Ovary (tissue), 9 donors: Measurements from ENCODE around the gene SH2D4B. TPM values are rescaled to one million over a fixed set of nuclear protein-coding genes. Genes with fewer than 3 reads are reported as not detected.

Experiments used
- DNase-seq, 5 donors: peaks; one replicate each; pipeline ENCODE4 v3.0.0-alpha.2; 2019 to 2020
- H3K27ac ChIP-seq, 2 donors: fragments of 200-600 bp; one replicate each; pipeline versions ENCODE4 v1.5.1 to v1.8.0; 2019 to 2022
- H3K27me3 ChIP-seq: fragments of 200-600 bp; one replicate; pipeline ENCODE4 v1.8.0; 2022
- H3K36me3 ChIP-seq: fragments of 200-600 bp; sonication (generic); one replicate; pipeline ENCODE4 v1.5.1; 2019
- H3K4me1 ChIP-seq: one replicate; pipeline ENCODE4 v1.8.1; 2013; ENCODE audit warnings: mild to moderate bottlenecking, moderate library complexity; ENCODE audit not compliant: insufficient read depth
- H3K4me3 ChIP-seq: fragments of 200-600 bp; sonication (generic); one replicate; pipeline ENCODE4 v1.5.1; 2017
- H3K9me3 ChIP-seq, 2 donors: fragments of 200-600 bp in 1 of 2; sonication (generic) in 1 of 2; one replicate each; pipeline versions ENCODE4 v1.5.1 to v1.8.1; 2013 to 2019; ENCODE audit warnings: mild to moderate bottlenecking in 1 of 2, moderate library complexity in 1 of 2
- EP300 ChIP-seq: sonication (generic); formaldehyde crosslinking; IDR thresholded peaks from one replicate; pipeline ENCODE4 v1.6.1; 2017; ENCODE audit warnings: antibody characterized with exemption
- POLR2A ChIP-seq: fragments of 450-650 bp; IDR thresholded peaks from one replicate; pipeline ENCODE4 v1.6.1; 2017; ENCODE audit warnings: antibody characterized with exemption, mild to moderate bottlenecking, moderate library complexity
- WGBS, 3 donors: extraction: QIAGEN DNeasy Blood & Tissue Kit in 1 of 3; methylation state at CpG; one replicate each; pipeline versions ENCODE4 v1.1.5 to v1.1.7; 2013 to 2017; 5-methylcytosine and 5-hydroxymethylcytosine counted together
- intact Hi-C, 4 donors: fragments of 100-400 bp; cut with DNase I; formaldehyde crosslinking; loops; one replicate each; pipeline versions ENCODE4 v1.11.0 to v1.15.1; 2022 to 2023
- polyA plus RNA-seq, 2 donors: library from polyadenylated mRNA; stranded (reverse); fragments of 200-250 nt in 1 of 2; fragments of 350-450 nt in 1 of 2; fragmentation: Illumina TruSeq in 1 of 2; extraction: RNeasy Lipid Tissue Mini Kit (QIAGEN cat#74804) in 1 of 2; gene quantifications; one replicate each; pipeline ENCODE4 v1.2.3, GENCODE V29; 2013 to 2014
- total RNA-seq, 7 donors: library from RNA; depleted of rRNA in 2 of 7; stranded (reverse); fragments of >200 nt in 2 of 7; fragmentation: NEBNext Ultra II Directional in 3 of 7; extraction: Animal tissue kit (Norgen Biotek cat#: 25700) in 3 of 7; gene quantifications; one replicate each; pipeline versions ENCODE4 v1.1.0 to v1.2.4, GENCODE V29; 2016 to 2023
- TF ChIP-seq, protein P1 (sequence below), 3 donors: fragments of 450-650 bp in 2 of 3; fragments of 200-600 bp in 1 of 3; IDR thresholded peaks; one replicate each; pipeline versions ENCODE4 v1.5.1 to v1.8.0; 2016 to 2022; ENCODE audit warnings: antibody characterized with exemption in 3 of 3, mild to moderate bottlenecking in 1 of 3
- donor health status: DM: no; HTN: no; CAD: no; lungs with moderate emphysema.
- donor health status: DM: no; HTN: no; CAD: no.
- donor health status: Bipolar disorder and iron deficiency.
- donor health status: DM: yes; HTN: yes; CAD: no.
- donor health status: DM: no; HTN: no; CAD: no.
- donor health status: DM: yes; HTN: yes; CAD: no.

The SH2D4B gene
- total and polyA plus RNA-seq, 9 donors = 0.05 to 0.53 (median 0.10) TPM; not detected in 5

DNA sequence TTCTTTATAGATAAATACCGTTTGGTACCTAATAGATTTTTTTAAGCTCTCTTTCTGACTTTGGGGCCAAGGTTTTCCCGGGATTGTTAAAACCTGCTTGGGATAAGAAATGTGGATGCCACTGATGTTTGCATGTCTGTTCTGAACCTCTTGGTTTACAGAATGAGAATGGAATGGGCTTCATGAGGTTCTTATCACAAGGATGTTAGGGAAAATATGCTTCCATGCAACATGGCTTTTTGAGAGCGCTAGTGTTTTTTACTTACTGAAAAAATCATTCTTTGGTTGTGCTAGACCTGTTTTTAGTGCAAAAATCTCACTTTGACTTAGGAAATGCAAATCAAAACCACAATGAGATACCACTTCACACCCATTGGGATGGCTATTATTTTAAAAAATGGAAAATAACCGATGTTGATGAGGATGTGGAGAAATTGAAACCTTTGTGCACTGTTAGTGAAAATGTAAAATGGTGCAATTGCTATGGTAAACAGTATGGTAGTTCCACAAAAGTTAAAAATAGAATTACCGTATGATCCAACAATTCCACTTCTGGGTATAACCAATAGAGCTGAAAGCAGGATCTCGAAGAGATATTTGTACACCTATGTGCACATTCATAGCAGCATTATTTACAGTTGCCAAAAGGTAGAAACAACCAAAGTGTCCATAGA is 44.7 kb upstream of the SH2D4B start:
- Histone ChIP-seq H3K27me3 (no peaks in the 10 kb centered on the region), H3K4me1 (peaks cover 18% of the 10 kb centered on the region), H3K27ac (no peak overlapping the region), H3K9me3 (no peaks in the 10 kb centered on the region), H3K4me3 (no peak overlapping the region), H3K36me3 (no peaks in the 10 kb centered on the region)
- TF ChIP-seq, protein P1, sequence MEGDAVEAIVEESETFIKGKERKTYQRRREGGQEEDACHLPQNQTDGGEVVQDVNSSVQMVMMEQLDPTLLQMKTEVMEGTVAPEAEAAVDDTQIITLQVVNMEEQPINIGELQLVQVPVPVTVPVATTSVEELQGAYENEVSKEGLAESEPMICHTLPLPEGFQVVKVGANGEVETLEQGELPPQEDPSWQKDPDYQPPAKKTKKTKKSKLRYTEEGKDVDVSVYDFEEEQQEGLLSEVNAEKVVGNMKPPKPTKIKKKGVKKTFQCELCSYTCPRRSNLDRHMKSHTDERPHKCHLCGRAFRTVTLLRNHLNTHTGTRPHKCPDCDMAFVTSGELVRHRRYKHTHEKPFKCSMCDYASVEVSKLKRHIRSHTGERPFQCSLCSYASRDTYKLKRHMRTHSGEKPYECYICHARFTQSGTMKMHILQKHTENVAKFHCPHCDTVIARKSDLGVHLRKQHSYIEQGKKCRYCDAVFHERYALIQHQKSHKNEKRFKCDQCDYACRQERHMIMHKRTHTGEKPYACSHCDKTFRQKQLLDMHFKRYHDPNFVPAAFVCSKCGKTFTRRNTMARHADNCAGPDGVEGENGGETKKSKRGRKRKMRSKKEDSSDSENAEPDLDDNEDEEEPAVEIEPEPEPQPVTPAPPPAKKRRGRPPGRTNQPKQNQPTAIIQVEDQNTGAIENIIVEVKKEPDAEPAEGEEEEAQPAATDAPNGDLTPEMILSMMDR (IDR thresholded peaks at IDR 0.05) = no peak
- TF ChIP-seq EP300 (no peak), POLR2A (no peak)
- no peak for DNase-seq
- intact Hi-C loops = no loop called here
- 41 to 50% (median 41%) methylated on average over 6 of the region's 6 CpGs for WGBS, 3 donors

DNA sequence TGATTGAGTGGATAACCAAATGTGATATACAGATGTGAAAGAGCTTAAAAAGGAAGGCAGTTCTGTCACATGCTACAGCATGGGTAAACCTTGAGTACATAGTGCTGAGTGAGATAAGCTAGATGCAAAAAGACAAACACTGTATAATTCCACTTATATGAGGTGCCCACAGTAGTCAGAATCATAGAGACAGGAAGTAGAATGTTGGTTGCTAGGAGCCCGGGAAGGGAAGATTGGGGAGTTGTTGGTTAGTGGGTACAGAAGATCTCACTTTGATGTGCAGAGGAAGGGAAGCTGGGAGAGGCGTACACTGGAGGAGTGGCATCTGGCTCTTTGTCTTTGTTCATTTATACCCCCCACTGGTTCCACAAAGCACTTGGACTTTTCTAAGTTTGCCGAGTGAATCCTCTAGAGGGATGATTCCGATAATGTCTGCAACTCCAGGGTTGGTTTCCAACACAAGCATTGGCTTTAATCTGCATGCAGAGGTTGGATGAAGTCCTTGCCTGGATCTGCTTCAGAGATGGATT is 44.1 kb upstream of the SH2D4B start:
- intact Hi-C loops = no loop called here
- H3K27ac ChIP-seq = peak overlapping the region in 1 of 2 donors; percentile 11
- H3K4me3 ChIP-seq = no peak overlapping the region
- H3K4me1 ChIP-seq = peaks cover 22% of the 10 kb centered on the region
- no peaks in the 10 kb centered on the region for H3K27me3 ChIP-seq
- 26 to 39% (median 32%) methylated on average over 4 of the region's 4 CpGs for WGBS, 3 donors
- no peaks in the 10 kb centered on the region for H3K36me3 ChIP-seq
- H3K9me3 ChIP-seq = no peaks in the 10 kb centered on the region
- no peak for DNase-seq
- TF ChIP-seq POLR2A (no peak), EP300 (no peak)
- TF ChIP-seq, protein P1 (IDR thresholded peaks at IDR 0.05) = no peak

- no peak overlapping the region for H3K4me3 ChIP-seq
- H3K36me3 ChIP-seq = no peaks in the 10 kb centered on the region
- H3K27ac ChIP-seq = peak overlapping the region in 1 of 2 donors; percentile 79
- peaks cover 42% of the 10 kb centered on the region for H3K4me1 ChIP-seq
- DNase-seq = no peak
- H3K9me3 ChIP-seq = no peaks in the 10 kb centered on the region
- no peaks in the 10 kb centered on the region for H3K27me3 ChIP-seq
- TF ChIP-seq, protein P1 (IDR thresholded peaks at IDR 0.05) = no peak
- TF ChIP-seq POLR2A (no peak), EP300 (no peak)
- intact Hi-C loops = loop anchor here in 2 of 4 donors (2.0 to 5.0 kb wide), 2 partner anchors 34 to 42 kb away; partner anchors contain the start of gene TSPAN14 (in 1 of the 2)
- WGBS, 3 donors = 93 to 98% (median 98%) methylated on average over 4 of the region's 4 CpGs
Observed at GRCh38 chr10:80496555-80497172, 41.0 kb upstream of the SH2D4B start.

GRCh38 chr10:80497187-80498077 is 40.3 kb upstream of the SH2D4B start:
- TF ChIP-seq POLR2A = no peak
- TF ChIP-seq, protein P1 (IDR thresholded peaks at IDR 0.05) = no peak
- TF ChIP-seq EP300 = no peak
- intact Hi-C loops = loop anchor here in 2 of 4 donors (2.0 to 5.0 kb wide), 2 partner anchors 35 to 43 kb away; partner anchors contain the start of gene TSPAN14 (in 1 of the 2)
- Histone ChIP-seq H3K27me3 (no peaks in the 10 kb centered on the region), H3K4me3 (no peak overlapping the region), H3K4me1 (peaks cover 48% of the 10 kb centered on the region), H3K36me3 (no peaks in the 10 kb centered on the region), H3K27ac (peak overlapping the region; percentile 66 to 79), H3K9me3 (no peaks in the 10 kb centered on the region)
- DNase-seq = peak in 3 of 5 donors; percentile 47 to 59 (median 54)
- WGBS, 3 donors = 43 to 54% (median 54%) methylated on average over 7 of the region's 7 CpGs
